Colonic mucosa (tissue), 4 donors: Measurements from ENCODE around the gene REM2. TPM values are rescaled to one million over a fixed set of nuclear protein-coding genes. Genes with fewer than 3 reads are reported as not detected.

ENCODE experiments used
- DNase-seq: peaks from one replicate; pipeline ENCODE4 v3.0.0-alpha.2; 2020
- H3K27ac ChIP-seq: fragments of 200-600 bp; one replicate; pipeline ENCODE4 v1.8.0; 2021
- H3K27me3 ChIP-seq: fragments of 200-600 bp; one replicate; pipeline ENCODE4 v1.8.0; 2021
- H3K36me3 ChIP-seq: fragments of 200-600 bp; one replicate; pipeline ENCODE4 v1.8.0; 2021
- H3K4me1 ChIP-seq: fragments of 200-600 bp; one replicate; pipeline ENCODE4 v1.8.0; 2021; ENCODE audit warnings: mild to moderate bottlenecking
- H3K4me3 ChIP-seq: fragments of 200-600 bp; one replicate; pipeline ENCODE4 v1.8.0; 2021
- H3K9ac ChIP-seq, 2 donors: one replicate each; pipeline ENCODE4 v1.7.0; 2013; ENCODE audit warnings: control low read depth in 2 of 2, low read depth in 2 of 2, low read length in 2 of 2
- H3K9me3 ChIP-seq: fragments of 200-600 bp; one replicate; pipeline ENCODE4 v1.8.0; 2021
- intact Hi-C: fragments of 100-400 bp; cut with DNase I; formaldehyde crosslinking; loops from one replicate; pipeline ENCODE4 v1.14.1; 2022
- total RNA-seq, 2 donors: library from RNA; stranded (reverse); fragmentation: NEBNext Ultra II Directional in 1 of 2; extraction: Animal tissue kit (Norgen Biotek cat#: 25700) in 1 of 2; gene quantifications; one replicate each; pipeline ENCODE4 v1.2.1, GENCODE V29; 2021
- TF ChIP-seq, protein P1 (sequence below): fragments of 200-600 bp; IDR thresholded peaks from one replicate; pipeline ENCODE4 v1.8.0; 2022; ENCODE audit warnings: antibody characterized with exemption, mild to moderate bottlenecking
- donor health status: healthy.
- donor health status: DM: no; HTN: no; CAD: no.
- donor health status: DM: no; HTN: no; CAD: no.

The REM2 gene
- total RNA-seq, 2 donors from 2014 or later: 0.24 to 0.30 TPM

DNA sequence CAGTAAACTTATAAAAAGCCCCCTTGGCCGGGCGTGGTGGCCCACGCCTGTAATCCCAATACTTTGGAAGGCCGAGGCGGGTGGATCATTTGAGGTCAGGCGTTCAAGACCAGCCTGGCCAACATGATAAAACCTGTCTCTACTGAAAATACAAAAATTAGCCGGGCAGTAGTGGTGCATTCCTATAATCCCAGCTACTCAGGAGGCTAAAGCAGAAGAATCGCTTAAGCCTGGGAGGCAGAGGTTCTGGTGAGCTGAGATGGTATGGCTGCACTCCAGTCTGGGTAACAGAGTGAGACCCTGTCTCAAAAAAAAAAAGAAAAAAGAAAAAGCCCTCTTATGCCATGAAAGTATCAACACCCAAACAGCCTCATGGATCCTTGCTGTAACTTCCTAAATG, 42.5 kb downstream of the REM2 start:
- Histone ChIP-seq H3K4me1 (no peaks in the 10 kb centered on the region), H3K36me3 (peaks cover 9% of the 10 kb centered on the region), H3K9me3 (no peaks in the 10 kb centered on the region), H3K4me3 (no peak overlapping the region), H3K27ac (no peak overlapping the region), H3K27me3 (no peaks in the 10 kb centered on the region), H3K9ac (no peak overlapping the region)
- intact Hi-C loops: no loop called here
- no peak for DNase-seq
- TF ChIP-seq, protein P1, sequence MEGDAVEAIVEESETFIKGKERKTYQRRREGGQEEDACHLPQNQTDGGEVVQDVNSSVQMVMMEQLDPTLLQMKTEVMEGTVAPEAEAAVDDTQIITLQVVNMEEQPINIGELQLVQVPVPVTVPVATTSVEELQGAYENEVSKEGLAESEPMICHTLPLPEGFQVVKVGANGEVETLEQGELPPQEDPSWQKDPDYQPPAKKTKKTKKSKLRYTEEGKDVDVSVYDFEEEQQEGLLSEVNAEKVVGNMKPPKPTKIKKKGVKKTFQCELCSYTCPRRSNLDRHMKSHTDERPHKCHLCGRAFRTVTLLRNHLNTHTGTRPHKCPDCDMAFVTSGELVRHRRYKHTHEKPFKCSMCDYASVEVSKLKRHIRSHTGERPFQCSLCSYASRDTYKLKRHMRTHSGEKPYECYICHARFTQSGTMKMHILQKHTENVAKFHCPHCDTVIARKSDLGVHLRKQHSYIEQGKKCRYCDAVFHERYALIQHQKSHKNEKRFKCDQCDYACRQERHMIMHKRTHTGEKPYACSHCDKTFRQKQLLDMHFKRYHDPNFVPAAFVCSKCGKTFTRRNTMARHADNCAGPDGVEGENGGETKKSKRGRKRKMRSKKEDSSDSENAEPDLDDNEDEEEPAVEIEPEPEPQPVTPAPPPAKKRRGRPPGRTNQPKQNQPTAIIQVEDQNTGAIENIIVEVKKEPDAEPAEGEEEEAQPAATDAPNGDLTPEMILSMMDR: no peak

DNA sequence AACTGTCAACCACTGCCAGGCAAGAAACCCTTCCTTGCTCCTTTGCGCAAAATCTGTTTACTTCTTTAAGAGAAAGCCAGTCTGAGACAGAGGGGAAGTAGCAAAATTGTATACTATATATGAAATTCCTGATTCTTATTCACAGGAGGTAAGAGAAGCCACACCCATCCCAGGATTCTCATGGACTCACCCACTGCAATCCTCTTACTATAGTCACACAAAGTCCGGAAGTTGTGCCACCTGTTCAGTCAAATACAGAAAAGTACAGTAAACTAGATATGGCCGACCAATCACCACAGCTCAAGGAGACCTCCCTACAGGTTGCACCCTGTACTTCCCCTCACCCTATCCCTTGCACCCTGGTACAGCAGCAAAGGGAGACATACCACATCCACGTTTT, 43.3 kb downstream of the REM2 start:
- Histone ChIP-seq H3K4me1 (no peaks in the 10 kb centered on the region), H3K27me3 (no peaks in the 10 kb centered on the region), H3K9ac (no peak overlapping the region), H3K9me3 (no peaks in the 10 kb centered on the region), H3K27ac (peak overlapping the region; percentile 46), H3K36me3 (peaks cover 9% of the 10 kb centered on the region), H3K4me3 (no peak overlapping the region)
- peak; percentile 58 for DNase-seq
- TF ChIP-seq, protein P1: no peak
- intact Hi-C loops: no loop called here

DNA sequence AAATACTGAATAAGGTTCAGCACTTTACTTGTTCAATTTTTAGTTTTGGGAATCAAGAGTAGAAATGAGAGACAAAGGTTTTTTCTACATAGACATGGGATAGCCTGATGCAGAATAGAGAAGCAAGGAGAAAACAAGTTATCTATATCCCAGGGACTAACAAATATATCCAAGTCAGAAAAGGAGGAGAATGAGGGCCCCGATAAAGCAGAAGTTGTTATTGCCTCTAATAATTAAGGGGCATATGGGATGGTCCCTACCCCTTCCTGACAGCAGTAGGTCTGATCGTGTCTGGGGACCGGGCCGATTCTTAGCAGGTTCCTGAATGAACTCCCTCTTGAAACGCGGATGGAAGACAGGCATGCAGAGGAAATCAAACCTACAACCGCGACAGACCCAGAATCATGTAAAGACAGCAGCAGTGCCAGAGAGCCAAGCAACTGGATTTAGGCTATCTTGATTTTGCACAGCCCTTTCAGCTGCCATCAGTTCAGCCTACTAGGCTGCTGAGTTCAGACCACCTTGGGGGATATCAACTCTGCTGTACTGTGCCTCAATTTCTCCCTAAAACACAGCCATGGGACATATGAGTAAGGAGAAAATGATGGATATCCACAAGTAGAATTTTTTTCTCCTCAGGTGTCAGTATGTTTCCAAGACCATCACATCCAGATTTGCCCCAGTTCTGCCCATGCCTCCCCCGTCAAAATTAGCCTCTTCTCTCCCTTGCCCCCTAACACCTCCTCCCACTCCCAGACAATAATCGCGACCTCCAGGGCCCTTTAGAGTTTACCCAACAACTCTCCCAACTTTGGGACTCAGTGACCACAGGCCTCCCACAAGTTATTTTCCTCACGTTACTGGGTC, 45.4 kb downstream of the REM2 start:
- Histone ChIP-seq H3K9me3 (no peaks in the 10 kb centered on the region), H3K4me3 (peak overlapping the region; percentile 65), H3K4me1 (no peaks in the 10 kb centered on the region), H3K27ac (peak overlapping the region; percentile 38), H3K27me3 (no peaks in the 10 kb centered on the region), H3K9ac (peak overlapping the region; percentile 77 to 95), H3K36me3 (peaks cover 9% of the 10 kb centered on the region)
- TF ChIP-seq, protein P1: no peak
- no peak for DNase-seq
- intact Hi-C loops: no loop called here

DNA sequence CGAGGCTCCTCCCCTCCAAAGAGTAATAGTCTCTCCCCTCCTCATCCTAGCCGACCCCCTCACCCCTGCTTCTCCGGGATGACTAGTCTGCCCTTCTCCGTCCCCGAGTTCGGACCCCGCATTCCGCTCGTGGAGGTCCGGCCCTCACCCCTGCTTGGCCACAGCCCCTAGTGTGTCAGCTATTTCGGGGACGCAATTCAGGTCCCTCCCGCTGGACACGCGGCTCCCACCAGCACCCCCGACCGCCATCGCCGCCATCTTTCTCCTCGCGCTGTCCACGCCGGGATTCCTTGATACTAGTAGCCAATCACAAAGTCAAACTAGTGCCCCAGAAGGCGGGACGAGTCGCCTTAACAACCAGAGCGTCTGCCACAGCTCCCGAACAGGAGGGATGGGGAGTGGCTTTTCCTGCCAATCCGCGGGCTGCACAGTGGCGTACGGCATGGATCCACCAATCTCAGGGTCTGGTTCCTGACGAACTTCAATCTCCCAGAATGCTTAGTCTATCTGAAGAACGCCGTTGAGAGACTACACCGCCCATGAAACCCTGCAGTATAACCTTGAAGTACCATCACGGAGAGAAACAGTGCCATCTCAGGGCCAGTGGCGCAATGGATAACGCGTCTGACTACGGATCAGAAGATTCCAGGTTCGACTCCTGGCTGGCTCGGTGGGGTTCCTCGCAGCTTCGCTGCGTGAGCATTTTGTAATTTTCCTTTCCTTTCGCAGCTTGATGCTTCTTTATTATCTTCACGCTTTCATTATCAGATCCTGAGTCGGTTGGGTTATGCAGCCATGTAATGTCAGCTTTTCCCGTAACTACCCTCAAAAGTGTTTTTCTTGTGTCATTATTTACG, 46.3 kb downstream of the REM2 start, which contains the start of gene PRMT5:
Gene PRMT5, minus strand, starts transcription at position 273 of the 857 bp plus-strand sequence. Its CDS starts 15 bp downstream, at position 258.
- peak within 1 kb of the TSS; percentile 77 to 95 for H3K9ac ChIP-seq
- H3K36me3 ChIP-seq: peaks cover 6% of the 10 kb centered on the region
- no peaks in the 10 kb centered on the region for H3K4me1 ChIP-seq
- peak within 1 kb of the TSS; percentile 82 for H3K27ac ChIP-seq
- TF ChIP-seq, protein P1: no peak
- no peaks in the 10 kb centered on the region for H3K27me3 ChIP-seq
- peak within 1 kb of the TSS; percentile 65 for H3K4me3 ChIP-seq
- DNase-seq: peak; percentile 99
- H3K9me3 ChIP-seq: no peaks in the 10 kb centered on the region
- intact Hi-C loops: no loop called here

DNA sequence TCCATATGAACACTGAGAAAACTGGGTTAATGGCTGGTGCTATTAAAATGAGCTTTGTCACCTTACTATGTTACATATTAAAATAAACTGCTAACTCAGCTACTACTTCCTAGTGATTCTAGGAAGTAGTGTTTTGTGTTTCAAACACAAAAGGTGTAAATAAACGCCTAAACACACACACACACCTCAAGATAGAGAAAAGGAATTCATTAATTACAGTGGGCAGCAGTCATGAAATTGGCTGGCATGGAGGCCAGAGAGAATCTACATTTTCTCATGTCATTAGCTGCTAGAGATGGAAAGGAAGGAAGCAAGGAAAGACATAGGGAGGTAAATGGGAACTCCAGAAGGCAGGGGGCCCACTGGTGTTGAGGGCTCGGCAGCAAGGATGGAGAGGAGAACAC, 46.9 kb downstream of the REM2 start:
- intact Hi-C loops: no loop called here
- no peaks in the 10 kb centered on the region for H3K27me3 ChIP-seq

More for the DNA sequence above, 46.9 kb downstream of the REM2 start:
- no peak for DNase-seq
- Histone ChIP-seq H3K27ac (peak overlapping the region; percentile 82), H3K36me3 (no peaks in the 10 kb centered on the region), H3K9me3 (no peaks in the 10 kb centered on the region), H3K4me3 (peak overlapping the region; percentile 65), H3K4me1 (no peaks in the 10 kb centered on the region), H3K9ac (peak overlapping the region; percentile 58 to 61)
- TF ChIP-seq, protein P1: no peak
